C4-2B (cell line): ENCODE results near the gene TSPAN18.

ENCODE experiments used
- H3K27ac ChIP-seq: fragments of 450-650 bp; 2 replicates; pipeline ENCODE4 v1.5.1; 2017
- CTCF ChIP-seq: fragments of 450-650 bp; conservative IDR thresholded peaks from 2 replicates; pipeline ENCODE4 v1.5.1; 2017; ENCODE audit warnings: mild to moderate bottlenecking
- ZFX ChIP-seq: fragments of 450-650 bp; IDR thresholded peaks from 2 replicates; pipeline ENCODE4 v1.6.1; 2017

TSPAN18 gene

DNA sequence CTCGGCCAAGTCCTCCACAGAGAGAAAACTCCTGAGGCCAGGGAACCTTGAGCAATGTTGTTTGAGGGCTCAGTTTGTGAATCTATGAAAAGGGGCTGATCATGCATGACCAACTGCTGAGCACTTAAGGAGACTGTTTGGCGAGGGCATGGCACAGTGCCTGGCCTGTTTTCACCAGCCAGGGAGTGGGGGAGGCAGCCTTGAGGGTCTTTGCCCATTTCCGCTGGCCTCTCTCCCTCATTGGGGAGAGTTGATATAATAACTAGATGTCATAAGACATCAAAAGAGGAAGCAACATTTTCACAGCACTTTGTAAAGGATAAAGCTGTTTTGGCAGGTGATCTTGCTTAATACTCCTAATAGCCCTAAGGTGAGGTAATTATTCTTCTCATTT is 113.3 kb downstream of the TSPAN18 start:
- no peak overlapping the region for H3K27ac ChIP-seq
- TF ChIP-seq CTCF (no peak), ZFX (no peak)

GRCh38 chr11:44840521-44841251 is 113.9 kb downstream of the TSPAN18 start:
- H3K27ac ChIP-seq, result no peak overlapping the region
- TF ChIP-seq CTCF (no peak), ZFX (no peak)

DNA sequence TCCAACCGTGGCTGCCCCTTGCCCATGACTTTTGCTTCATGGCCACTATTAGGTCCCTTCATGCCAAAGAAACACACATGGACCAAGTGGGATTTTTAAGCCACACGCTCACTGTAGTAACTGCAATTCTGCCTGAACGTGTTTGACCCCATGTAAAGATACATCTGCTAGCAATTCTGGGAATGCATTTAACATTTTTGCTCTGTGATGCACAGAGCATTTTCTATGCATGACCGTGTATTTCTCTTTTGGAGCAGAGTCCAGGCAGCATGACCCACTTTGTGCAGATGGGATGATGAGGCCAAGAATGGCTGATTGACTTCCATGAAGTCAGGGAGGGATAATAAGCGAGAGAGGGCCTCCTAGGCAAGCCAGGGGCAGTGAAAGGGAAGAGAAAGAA is 115.5 kb downstream of the TSPAN18 start:
- no peak for TF ChIP-seq ZFX
- TF ChIP-seq CTCF, result no peak
- H3K27ac ChIP-seq, result no peak overlapping the region

DNA sequence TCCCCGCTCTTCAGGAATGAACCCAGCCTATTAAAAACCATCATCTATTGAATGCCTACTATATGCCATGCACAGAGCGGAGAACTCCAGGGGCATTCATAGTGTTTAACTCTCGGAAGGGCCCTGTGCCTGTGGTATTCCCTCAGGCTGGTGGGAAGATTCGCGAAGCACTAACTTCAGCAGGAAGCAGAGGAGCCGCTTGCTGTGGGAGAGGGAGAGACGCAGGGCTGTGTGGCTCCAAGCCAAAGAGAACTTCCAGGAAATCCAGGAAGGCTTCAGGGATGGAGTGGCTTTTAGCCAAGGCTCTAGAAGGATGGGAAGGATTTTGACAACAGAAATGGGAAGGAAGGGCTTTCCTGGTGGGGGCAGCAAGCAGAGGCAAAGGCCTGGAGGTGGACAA is 120.1 kb downstream of the TSPAN18 start:
- TF ChIP-seq CTCF (no peak), ZFX (no peak)
- no peak overlapping the region for H3K27ac ChIP-seq

GRCh38 chr11:44847316-44847715 is 120.6 kb downstream of the TSPAN18 start:
- no peak overlapping the region for H3K27ac ChIP-seq
- TF ChIP-seq ZFX (no peak), CTCF (no peak)

DNA sequence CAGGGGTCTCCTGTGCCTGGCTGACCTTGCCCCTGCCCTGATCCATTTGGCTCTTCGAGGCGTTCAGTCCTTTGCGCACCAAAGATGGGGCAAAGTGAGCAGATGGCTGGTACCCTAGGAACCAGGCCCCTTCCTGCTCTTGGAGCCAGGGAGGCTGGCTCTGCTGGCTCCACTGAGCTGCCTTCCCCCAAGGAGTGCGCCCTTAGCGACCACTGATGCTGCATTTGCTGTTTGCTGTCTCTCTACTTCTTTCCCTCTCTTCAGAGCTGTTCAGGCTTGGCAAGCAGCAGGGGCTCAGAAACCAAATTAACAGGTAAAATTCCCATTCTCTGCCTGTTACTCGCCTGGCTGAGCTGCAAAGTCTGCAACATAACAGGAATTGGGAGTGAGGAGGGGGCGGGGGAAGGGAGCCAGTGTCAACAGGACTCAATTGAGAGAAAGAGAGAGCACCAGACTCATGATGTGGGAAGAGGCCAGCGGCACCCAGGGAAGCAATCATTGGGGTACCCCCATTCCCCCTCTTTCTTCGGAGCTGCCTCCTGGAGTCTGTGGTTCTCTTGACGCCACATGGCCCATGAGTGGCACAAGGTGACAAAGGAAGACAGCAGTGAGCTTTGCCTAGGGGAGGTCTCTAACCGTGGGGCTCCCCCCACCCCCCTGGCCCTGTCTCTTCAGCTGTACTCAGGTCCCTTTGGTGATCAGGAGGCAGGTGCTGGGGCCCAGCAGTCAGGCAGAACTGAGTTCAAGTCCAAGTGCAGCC is 121.6 kb downstream of the TSPAN18 start:
- H3K27ac ChIP-seq, result no peak overlapping the region
- no peak for TF ChIP-seq CTCF
- no peak for TF ChIP-seq ZFX

GRCh38 chr11:44848963-44849350 is 122.2 kb downstream of the TSPAN18 start:
- no peak overlapping the region for H3K27ac ChIP-seq
- TF ChIP-seq ZFX (no peak), CTCF (no peak)
